Measurements from ENCODE around the gene RPS15. TPM values are rescaled to one million over a fixed set of nuclear protein-coding genes. Genes with fewer than 3 reads are reported as not detected.

The RPS15 gene
- total and polyA plus RNA-seq, 10 of the 15 experiments (the other 5 are each of a cell fraction or from before 2014, with no cell fraction given): 559 to 3,158 (median 1,413) TPM

DNA sequence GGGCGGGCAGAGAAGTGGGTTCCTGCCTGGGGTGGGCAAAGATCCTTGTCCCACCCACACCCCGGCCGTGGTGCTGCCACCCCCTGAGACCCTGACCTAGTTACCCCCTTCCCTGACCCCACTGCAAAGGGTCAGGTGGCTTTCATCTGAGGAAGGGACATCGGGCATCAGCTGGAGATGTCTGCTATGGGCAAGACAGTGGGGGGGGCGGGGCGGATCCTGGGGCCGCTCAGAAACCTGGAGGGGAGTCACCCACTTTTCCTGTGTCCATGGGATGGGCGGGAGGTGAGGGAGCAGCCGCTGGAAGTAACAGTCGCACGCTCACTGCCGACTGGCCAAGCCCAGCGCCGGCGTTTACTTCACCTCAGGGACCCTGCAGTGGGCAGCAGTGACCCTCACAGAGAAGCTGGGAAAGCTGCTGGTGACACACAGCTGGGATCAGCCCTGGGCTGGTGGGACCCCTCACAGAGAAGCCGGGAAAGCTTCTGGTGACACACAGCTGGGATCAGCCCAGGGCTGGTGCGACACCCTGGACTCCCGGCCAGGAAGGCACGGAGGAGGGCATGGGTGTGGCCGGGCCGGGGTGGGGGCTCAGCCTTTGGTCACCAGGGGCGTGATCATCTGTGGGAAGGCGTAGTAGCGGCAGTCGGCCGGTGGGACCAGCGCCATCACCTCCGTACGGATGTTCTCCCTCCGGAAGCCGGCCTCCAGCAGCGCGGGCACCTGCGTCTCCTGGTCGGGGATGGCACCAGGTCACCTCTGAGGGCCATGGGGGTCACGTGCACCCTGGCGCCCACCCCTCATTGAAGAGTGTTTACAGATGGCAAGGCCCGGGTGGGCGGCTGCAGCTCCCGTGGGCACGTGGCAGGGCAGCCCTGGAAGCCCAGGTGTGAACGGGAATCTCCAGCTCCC is 41.2 kb upstream of the RPS15 start:
- Histone ChIP-seq H3K79me2 (ENCODE audit: control insufficient read depth, insufficient read depth, low read length) (no peaks in the 10 kb centered on the region; the same call in 1 of the 2 replicates), H3K4me2 (ENCODE audit: control insufficient read depth, insufficient read depth) (no peak overlapping the region), H3K4me3 (no peak overlapping the region), H3K9ac (ENCODE audit: control insufficient read depth, insufficient read depth, low read length) (no peak overlapping the region), H2AFZ (ENCODE audit: control insufficient read depth, low read depth, low read length) (no peak overlapping the region), H3K36me3 (ENCODE audit: control insufficient read depth in 2 of 2, insufficient read depth in 2 of 2, low read length in 1 of 2) (peaks cover 0 to 1% of the 10 kb centered on the region in 2 experiments), H3K9me3 (replicated peaks; ENCODE audit: control insufficient read depth, insufficient read depth, low read length) (no peaks in the 10 kb centered on the region), H3K27ac (ENCODE audit: control insufficient read depth, insufficient read depth) (no peak overlapping the region), H3K27me3 (replicated peaks in 1 of 2; ENCODE audit: control insufficient read depth in 2 of 2, insufficient read depth in 2 of 2, low read length in 1 of 2) (no peaks in the 10 kb centered on the region; a peak in 1 of 4 replicates), H4K20me1 (ENCODE audit: control insufficient read depth, insufficient read depth) (no peaks in the 10 kb centered on the region), H3K4me1 (ENCODE audit: control insufficient read depth, insufficient read depth, low read length) (peaks cover 4% of the 10 kb centered on the region)
- DNase-seq (ENCODE audit: low read depth, low spot score): no peak
- 67% methylated on average over 30 of the region's 42 CpGs for WGBS (ENCODE audit: insufficient coverage, insufficient replicate concordance, low lambda C conversion rate, missing lambda C conversion rate)
- ATAC-seq: no peak
- no peak for FAIRE-seq
- ChIA-PET POLR2A (interaction anchor here (0.6 kb wide), 1 partner anchor 90 kb away, joined by 4 read pairs; no protein-coding TSS in a partner anchor), SMC1A (ENCODE audit: uncharacterized antibody, unreplicated experiment) (no interaction called here), RAD21 (ENCODE audit: unreplicated experiment) (interaction anchor here (1.1 kb wide), 1 partner anchor 118 kb away, joined by 3 read pairs; no protein-coding TSS in a partner anchor), CTCF (no interaction called here)
- TF ChIP-seq ELK1 (IDR thresholded peaks at IDR 0.05; ENCODE audit: low read depth, low read length): no peak
- no peak for TF ChIP-seq IRF4 (IDR thresholded peaks at IDR 0.05; ENCODE audit: low read depth, low read length)
- TF ChIP-seq ZBED1 (IDR thresholded peaks at IDR 0.05; ENCODE audit: borderline replicate concordance): no peak
- TF ChIP-seq RFX5 (IDR thresholded peaks at IDR 0.05; ENCODE audit: low read depth, low read length): no peak
- TF ChIP-seq POLR2A (IDR thresholded peaks at IDR 0.05; ENCODE audit: low read depth, low read length): 0 out of 2 replicates have a peak, but pooled peaks have one; percentile 33
- no peak for TF ChIP-seq NFYB (IDR thresholded peaks at IDR 0.05; ENCODE audit: insufficient read depth, low read depth, low read length)
- TF ChIP-seq, protein P1, sequence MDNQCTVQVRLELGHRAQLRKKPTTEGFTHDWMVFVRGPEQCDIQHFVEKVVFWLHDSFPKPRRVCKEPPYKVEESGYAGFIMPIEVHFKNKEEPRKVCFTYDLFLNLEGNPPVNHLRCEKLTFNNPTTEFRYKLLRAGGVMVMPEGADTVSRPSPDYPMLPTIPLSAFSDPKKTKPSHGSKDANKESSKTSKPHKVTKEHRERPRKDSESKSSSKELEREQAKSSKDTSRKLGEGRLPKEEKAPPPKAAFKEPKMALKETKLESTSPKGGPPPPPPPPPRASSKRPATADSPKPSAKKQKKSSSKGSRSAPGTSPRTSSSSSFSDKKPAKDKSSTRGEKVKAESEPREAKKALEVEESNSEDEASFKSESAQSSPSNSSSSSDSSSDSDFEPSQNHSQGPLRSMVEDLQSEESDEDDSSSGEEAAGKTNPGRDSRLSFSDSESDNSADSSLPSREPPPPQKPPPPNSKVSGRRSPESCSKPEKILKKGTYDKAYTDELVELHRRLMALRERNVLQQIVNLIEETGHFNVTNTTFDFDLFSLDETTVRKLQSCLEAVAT (IDR thresholded peaks at IDR 0.05): peak; percentile 66; the same call in 1 of the 2 replicates
- TF ChIP-seq SRF (IDR thresholded peaks at IDR 0.05; ENCODE audit: low read depth in 2 of 2, low read length in 2 of 2): peak in 1 of 2 experiments; percentile 65; a peak in 1 of 4 replicates
- TF ChIP-seq POU2F2 (IDR thresholded peaks at IDR 0.05; ENCODE audit: borderline replicate concordance, low read depth, low read length): no peak
- TF ChIP-seq TCF7 (IDR thresholded peaks at IDR 0.05; ENCODE audit: borderline replicate concordance): no peak
- no peak for TF ChIP-seq ZNF622 (IDR thresholded peaks at IDR 0.05)
- in situ Hi-C loops (cut with MboI): no loop called here
- intact Hi-C loops (cut with micrococcal nuclease; ENCODE audit: unreplicated experiment): no loop called here
- BruUV-seq (replicated peaks): no TSS peak
